Anterior cingulate cortex (tissue), 58 donors: ENCODE results near the gene GRB2.

Experiments
- DNase-seq, 58 donors: peaks; one replicate each; lab custom pipeline; 2025; lab: John Stamatoyannopoulos, UW

The GRB2 gene

GRCh38 chr17:75416006-75416405, 10.5 kb upstream of the GRB2 start:
- no peak for DNase-seq

- no peak for DNase-seq
These were observed 9.0 kb upstream of the GRB2 start for GRCh38 chr17:75414488-75414887.

- DNase-seq, result peak in 33 of 58 donors; percentile 5 to 52 (median 21)
These were observed 7.2 kb upstream of the GRB2 start for GRCh38 chr17:75412455-75413317.

GRCh38 chr17:75411328-75412067, 6.0 kb upstream of the GRB2 start:
- DNase-seq, result no peak

- no peak for DNase-seq
These were observed 4.7 kb upstream of the GRB2 start for GRCh38 chr17:75410141-75410540.

- DNase-seq, result no peak
These were observed 2.3 kb upstream of the GRB2 start for GRCh38 chr17:75407655-75408352.

- peak in 23 of 58 donors; percentile 5 to 56 (median 29) for DNase-seq
These were observed 741 bp upstream of the GRB2 start for GRCh38 chr17:75406222-75406615.

- DNase-seq, result peak in 31 of 58 donors; percentile 10 to 64 (median 43)
These were observed 630 bp downstream of the GRB2 start for GRCh38 chr17:75404731-75405364.

- DNase-seq, result peak in 44 of 58 donors; percentile 5 to 68 (median 40)
These were observed 1.2 kb downstream of the GRB2 start for GRCh38 chr17:75404223-75404730.

GRCh38 chr17:75403131-75403530, 2.3 kb downstream of the GRB2 start:
- no peak for DNase-seq

GRCh38 chr17:75402026-75402425, 3.5 kb downstream of the GRB2 start:
- no peak for DNase-seq

GRCh38 chr17:75400326-75400939, 5.0 kb downstream of the GRB2 start:
- DNase-seq, result no peak

GRCh38 chr17:75398279-75398678, 7.2 kb downstream of the GRB2 start:
- no peak for DNase-seq

- DNase-seq, result no peak
These were observed 8.3 kb downstream of the GRB2 start for GRCh38 chr17:75397217-75397616.

GRCh38 chr17:75396796-75397195, 8.7 kb downstream of the GRB2 start:
- no peak for DNase-seq

GRCh38 chr17:75396025-75396424, 9.5 kb downstream of the GRB2 start:
- no peak for DNase-seq

- DNase-seq, result peak in 1 of 58 donors; percentile 56
These were observed 11.1 kb downstream of the GRB2 start for GRCh38 chr17:75394332-75394918.

GRCh38 chr17:75393523-75394331, 11.8 kb downstream of the GRB2 start:
- peak; percentile 78 to 99 (median 97) for DNase-seq

- DNase-seq, result no peak
These were observed 12.9 kb downstream of the GRB2 start for GRCh38 chr17:75392559-75392958.
